ENCODE data around the gene CDH4. TPM values are rescaled to one million over a fixed set of nuclear protein-coding genes. Genes with fewer than 3 reads are reported as not detected.

Gene CDH4
- total and polyA plus RNA-seq, 2 of the 8 experiments (the other 6 are each of a cell fraction or from before 2014, with no cell fraction given) = 4.3 to 7.9 TPM

GRCh38 chr20:61849376-61849775 is 597.3 kb downstream of the CDH4 start (continued):
- TF ChIP-seq EGR1 (IDR thresholded peaks at IDR 0.05; ENCODE audit: borderline replicate concordance, low read depth, low read length) = no peak
- TF ChIP-seq E2F6 (IDR thresholded peaks at IDR 0.05) = no peak
- TF ChIP-seq SRF (IDR thresholded peaks at IDR 0.05; ENCODE audit: low read depth, low read length) = no peak
- TF ChIP-seq TCF12 (IDR thresholded peaks at IDR 0.05; ENCODE audit: low read depth, low read length) = no peak

All from H1 (cell line).